Lower lobe of right lung (tissue), 2 donors: ENCODE results near the gene SEBOX. TPM values are rescaled to one million over a fixed set of nuclear protein-coding genes. Genes with fewer than 3 reads are reported as not detected.

Source experiments
- ATAC-seq, 2 donors: fragments of 200-7000 bp; cut with Tn5 transposase; one replicate each; pipeline ENCODE4 v1.9.1; 2020 to 2022; ENCODE audit warnings: mild to moderate bottlenecking in 2 of 2, moderate library complexity in 2 of 2
- DNase-seq: peaks from one replicate; pipeline ENCODE4 v3.0.0-alpha.2; 2020
- H3K27ac ChIP-seq: fragments of 200-600 bp; one replicate; pipeline ENCODE4 v1.8.0; 2022
- H3K27me3 ChIP-seq: fragments of 200-600 bp; one replicate; pipeline ENCODE4 v1.8.0; 2022; ENCODE audit warnings: low read depth
- H3K36me3 ChIP-seq: fragments of 200-600 bp; one replicate; pipeline ENCODE4 v1.8.0; 2022; ENCODE audit warnings: mild to moderate bottlenecking
- H3K4me1 ChIP-seq: fragments of 200-600 bp; one replicate; pipeline ENCODE4 v1.8.0; 2022
- H3K4me3 ChIP-seq: fragments of 200-600 bp; one replicate; pipeline ENCODE4 v1.8.0; 2022; ENCODE audit warnings: mild to moderate bottlenecking
- H3K9me3 ChIP-seq: fragments of 200-600 bp; one replicate; pipeline ENCODE4 v1.8.0; 2022
- CTCF ChIP-seq: fragments of 200-600 bp; IDR thresholded peaks from one replicate; pipeline ENCODE4 v1.8.0; 2022; ENCODE audit warnings: antibody characterized with exemption, mild to moderate bottlenecking
- intact Hi-C: fragments of 100-400 bp; cut with DNase I; formaldehyde crosslinking; loops from one replicate; pipeline ENCODE4 v1.11.0; 2022
- long read RNA-seq: library from polyadenylated mRNA; unstranded; transcript quantifications from one replicate; pipeline ENCODE4 v2.0.0, GENCODE V29; 2021
- total RNA-seq: library from RNA; stranded (reverse); fragmentation: NEBNext Ultra II Directional; extraction: Animal tissue kit (Norgen Biotek cat#: 25700); gene quantifications from one replicate; pipeline ENCODE4 v1.2.1, GENCODE V29; 2021
- donor health status: DM: no; HTN: yes; CAD: no; lungs with severe emphysema.

SEBOX gene
- total RNA-seq: not detected
- long read RNA-seq: 0 reads

GRCh38 chr17:28364665-28365363, at the start of gene SEBOX:
TSS of gene SEBOX (minus strand) at chr17:28365199. CDS start at chr17:28365151, 48 bp downstream.
- Histone ChIP-seq H3K4me1 (peaks cover under 1% of the 10 kb centered on the region), H3K27me3 (no peaks in the 10 kb centered on the region), H3K27ac (no peak within 1 kb of the TSS), H3K4me3 (no peak within 1 kb of the TSS), H3K36me3 (peaks cover 52% of the 10 kb centered on the region), H3K9me3 (no peaks in the 10 kb centered on the region)
- ATAC-seq: no peak
- no peak for TF ChIP-seq CTCF
- intact Hi-C loops: no loop called here
- no peak for DNase-seq

- Histone ChIP-seq H3K9me3 (no peaks in the 10 kb centered on the region), H3K4me1 (no peaks in the 10 kb centered on the region), H3K36me3 (no peaks in the 10 kb centered on the region), H3K27me3 (peaks cover 7% of the 10 kb centered on the region), H3K4me3 (no peak overlapping the region), H3K27ac (no peak overlapping the region)
- ATAC-seq: no peak
- intact Hi-C loops: no loop called here
- no peak for DNase-seq
- no peak for TF ChIP-seq CTCF
These were observed 48.8 kb upstream of the SEBOX start for GRCh38 chr17:28413804-28414203.

GRCh38 chr17:28412099-28412498, 47.1 kb upstream of the SEBOX start:
- TF ChIP-seq CTCF: no peak
- H3K4me3 ChIP-seq: no peak overlapping the region
- intact Hi-C loops: no loop called here
- no peaks in the 10 kb centered on the region for H3K9me3 ChIP-seq
- H3K27me3 ChIP-seq: peaks cover 7% of the 10 kb centered on the region
- ATAC-seq (no peak), DNase-seq (no peak)
- H3K4me1 ChIP-seq: no peaks in the 10 kb centered on the region
- H3K27ac ChIP-seq: no peak overlapping the region
- H3K36me3 ChIP-seq: no peaks in the 10 kb centered on the region

GRCh38 chr17:28407974-28408306, 42.9 kb upstream of the SEBOX start:
- Histone ChIP-seq H3K4me1 (peaks cover 32% of the 10 kb centered on the region), H3K27me3 (peaks cover 3% of the 10 kb centered on the region), H3K27ac (no peak overlapping the region), H3K9me3 (no peaks in the 10 kb centered on the region), H3K36me3 (peaks cover 3% of the 10 kb centered on the region), H3K4me3 (no peak overlapping the region)
- TF ChIP-seq CTCF: no peak
- ATAC-seq: peak in 1 of 2 donors; percentile 9
- no peak for DNase-seq
- intact Hi-C loops: no loop called here

GRCh38 chr17:28407130-28407973, 42.4 kb upstream of the SEBOX start:
- intact Hi-C loops: no loop called here
- DNase-seq: peak; percentile 23

More at GRCh38 chr17:28407130-28407973, 42.4 kb upstream of the SEBOX start:
- Histone ChIP-seq H3K4me3 (no peak overlapping the region), H3K27ac (no peak overlapping the region), H3K36me3 (peaks cover 9% of the 10 kb centered on the region), H3K27me3 (peaks cover 3% of the 10 kb centered on the region), H3K9me3 (no peaks in the 10 kb centered on the region), H3K4me1 (peaks cover 36% of the 10 kb centered on the region)
- no peak for TF ChIP-seq CTCF
- no peak for ATAC-seq
